Effector memory CD8-positive, alpha-beta T cell (primary cell): ENCODE measurements around the gene ME1.
A peak's percentile ranks its signal among the peaks of the same experiment; 100 is the strongest.

Experiments
- ATAC-seq: fragments of 150-1000 bp; cut with Tn5 transposase; replicated peaks from 2 replicates; pipeline ENCODE4 v1.10.0; 2021; ENCODE audit warnings: mild to moderate bottlenecking, moderate library complexity
- DNase-seq, 3 experiments: peaks; one replicate each; pipeline ENCODE4 v3.0.0; 2021
- H3K27ac Mint-ChIP-seq, 2 donors: one replicate each; pipeline ENCODE4 v1.8.0; 2022; ENCODE audit warnings: mild to moderate bottlenecking in 2 of 2, mixed read lengths in 2 of 2, moderate library complexity in 2 of 2
- H3K27me3 Mint-ChIP-seq, 2 donors: one replicate each; pipeline ENCODE4 v1.8.0; 2022; ENCODE audit warnings: mixed read lengths in 2 of 2
- H3K36me3 Mint-ChIP-seq: one replicate; pipeline ENCODE4 v1.8.0; 2022; ENCODE audit warnings: mild to moderate bottlenecking, moderate library complexity, mixed read lengths; ENCODE audit not compliant: insufficient read depth
- H3K4me1 Mint-ChIP-seq, 2 donors: one replicate each; pipeline ENCODE4 v1.8.0; 2022; ENCODE audit warnings: low read depth in 2 of 2, mixed read lengths in 2 of 2
- H3K4me3 Mint-ChIP-seq, 2 donors: one replicate each; pipeline ENCODE4 v1.8.0; 2022; ENCODE audit warnings: mild to moderate bottlenecking in 2 of 2, mixed read lengths in 2 of 2, moderate library complexity in 2 of 2
- H3K9me3 Mint-ChIP-seq, 2 donors: one replicate each; pipeline ENCODE4 v1.8.0; 2022; ENCODE audit warnings: mixed read lengths in 2 of 2

Gene ME1

DNA sequence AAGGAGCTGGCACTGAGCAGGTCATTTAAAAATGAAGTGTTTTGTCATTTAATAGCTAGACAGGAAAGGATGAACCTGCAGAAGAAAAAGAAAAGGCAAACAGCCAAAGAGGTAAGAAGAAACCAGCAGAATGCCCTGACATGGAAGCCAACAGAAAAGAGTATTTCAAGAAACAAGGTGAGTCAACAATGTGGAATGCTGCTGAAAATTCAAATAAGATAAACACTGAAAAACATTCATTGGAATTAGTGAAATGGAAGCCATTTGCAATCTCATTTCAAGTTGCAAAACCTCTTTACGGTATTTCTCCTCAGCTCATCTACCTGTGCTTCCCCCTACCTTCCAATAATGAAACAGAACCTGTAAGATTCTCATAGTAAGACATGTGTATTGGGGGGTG is 178.1 kb downstream of the ME1 start:
- DNase-seq (no peak), ATAC-seq (no peak)
- Mint-ChIP-seq H3K4me1 (no peaks in the 10 kb centered on the region), H3K9me3 (no peaks in the 10 kb centered on the region), H3K27ac (no peak overlapping the region), H3K27me3 (peaks cover 0 to 24% of the 10 kb centered on the region in 2 donors), H3K36me3 (no peaks in the 10 kb centered on the region), H3K4me3 (no peak overlapping the region)

DNA sequence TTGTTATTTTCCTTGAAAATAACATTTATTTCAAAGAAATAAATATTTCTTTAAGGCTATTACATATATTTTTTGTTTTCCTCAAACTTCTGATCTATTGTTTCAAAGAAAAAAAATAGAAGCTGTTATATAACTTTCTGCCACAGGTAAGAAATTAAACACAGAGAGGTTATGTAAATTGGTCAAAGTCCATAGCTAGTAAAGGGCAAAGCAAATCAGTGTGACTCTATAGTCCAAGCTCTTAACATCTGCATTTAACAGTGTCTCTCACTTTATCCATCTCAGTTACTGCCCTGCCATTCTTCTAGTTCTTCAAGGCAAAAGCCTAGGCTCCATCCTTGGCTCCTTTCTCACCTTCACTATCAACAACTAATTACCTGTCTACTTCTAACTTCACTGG is 180.6 kb downstream of the ME1 start:
- H3K27ac Mint-ChIP-seq, result no peak overlapping the region

DNA sequence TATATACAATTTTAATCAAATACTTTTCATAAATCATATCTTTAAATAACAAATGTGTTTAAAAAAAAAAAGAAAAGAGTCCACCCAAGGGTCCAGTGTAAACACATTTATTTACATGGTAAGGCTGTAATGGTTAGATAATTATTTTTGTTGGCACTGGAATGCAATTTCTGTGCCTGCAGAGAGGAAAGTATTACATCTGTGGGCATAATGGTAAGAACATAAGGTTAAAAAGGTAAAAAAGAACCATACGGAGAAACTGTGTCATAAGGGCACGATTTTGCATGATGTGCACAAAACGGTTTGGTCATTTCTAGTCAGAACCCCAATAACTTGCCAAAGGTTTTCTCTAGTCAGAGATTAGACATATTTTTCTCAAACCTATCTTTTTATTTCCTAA is 183.4 kb downstream of the ME1 start:
- Mint-ChIP-seq H3K27ac (no peak overlapping the region), H3K9me3 (no peaks in the 10 kb centered on the region), H3K27me3 (peaks cover 0 to 27% of the 10 kb centered on the region in 2 donors), H3K36me3 (no peaks in the 10 kb centered on the region), H3K4me3 (no peak overlapping the region), H3K4me1 (no peaks in the 10 kb centered on the region)
- no peak for ATAC-seq
- no peak for DNase-seq

More for the DNA sequence above, 180.6 kb downstream of the ME1 start:
- ATAC-seq, result no peak
- Mint-ChIP-seq H3K27me3 (peaks cover 0 to 24% of the 10 kb centered on the region in 2 donors), H3K4me1 (no peaks in the 10 kb centered on the region), H3K36me3 (no peaks in the 10 kb centered on the region), H3K9me3 (no peaks in the 10 kb centered on the region), H3K4me3 (no peak overlapping the region)
- no peak for DNase-seq

DNA sequence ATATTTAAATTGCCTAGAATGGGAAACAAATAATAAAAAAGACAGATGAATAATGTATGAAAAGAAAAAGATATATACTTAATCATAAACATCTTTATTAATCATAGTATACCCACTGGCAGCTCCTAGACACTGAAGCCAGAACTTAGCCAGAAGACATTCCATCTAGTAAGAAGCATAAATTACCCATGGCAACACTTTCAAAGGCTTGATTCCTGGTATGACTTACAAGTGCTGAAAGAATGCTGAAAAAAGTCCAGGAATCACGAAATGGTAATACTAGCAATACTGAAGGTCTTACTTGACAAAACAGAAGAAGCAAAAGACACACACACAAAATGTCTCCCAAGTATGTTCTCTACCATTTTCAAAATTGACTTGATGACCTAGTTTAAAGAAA is 199.7 kb downstream of the ME1 start:
- peaks cover 5% of the 10 kb centered on the region for H3K36me3 Mint-ChIP-seq
- no peak for ATAC-seq

DNA sequence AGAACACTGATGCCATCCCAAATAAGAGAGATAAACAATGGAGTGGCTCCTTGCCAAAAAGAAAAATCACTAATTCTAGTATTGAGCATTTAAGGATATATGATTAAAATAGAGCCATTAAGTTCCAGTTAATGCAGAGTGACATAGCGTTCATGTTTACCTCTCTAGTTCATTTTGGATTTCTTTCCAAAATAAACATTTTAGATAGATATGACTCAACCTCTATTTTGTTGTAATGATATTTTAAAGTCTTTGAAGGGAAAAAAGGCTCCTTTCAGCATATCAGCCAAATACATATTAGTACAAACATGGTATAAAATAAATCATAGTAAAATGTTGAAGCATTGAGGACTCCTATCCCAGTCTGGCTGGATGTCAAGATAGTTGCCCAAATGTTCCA is 204.3 kb downstream of the ME1 start:
- Mint-ChIP-seq H3K27ac (no peak overlapping the region), H3K36me3 (peaks cover 8% of the 10 kb centered on the region), H3K9me3 (no peaks in the 10 kb centered on the region), H3K4me3 (no peak overlapping the region), H3K4me1 (no peaks in the 10 kb centered on the region), H3K27me3 (peaks cover 0 to 2% of the 10 kb centered on the region in 2 donors)
- no peak for DNase-seq
- no peak for ATAC-seq

More for the DNA sequence above, 199.7 kb downstream of the ME1 start:
- Mint-ChIP-seq H3K27ac (no peak overlapping the region), H3K4me1 (no peaks in the 10 kb centered on the region), H3K27me3 (peaks cover 9 to 11% of the 10 kb centered on the region in 2 donors), H3K9me3 (no peaks in the 10 kb centered on the region), H3K4me3 (no peak overlapping the region)
- no peak for DNase-seq

DNA sequence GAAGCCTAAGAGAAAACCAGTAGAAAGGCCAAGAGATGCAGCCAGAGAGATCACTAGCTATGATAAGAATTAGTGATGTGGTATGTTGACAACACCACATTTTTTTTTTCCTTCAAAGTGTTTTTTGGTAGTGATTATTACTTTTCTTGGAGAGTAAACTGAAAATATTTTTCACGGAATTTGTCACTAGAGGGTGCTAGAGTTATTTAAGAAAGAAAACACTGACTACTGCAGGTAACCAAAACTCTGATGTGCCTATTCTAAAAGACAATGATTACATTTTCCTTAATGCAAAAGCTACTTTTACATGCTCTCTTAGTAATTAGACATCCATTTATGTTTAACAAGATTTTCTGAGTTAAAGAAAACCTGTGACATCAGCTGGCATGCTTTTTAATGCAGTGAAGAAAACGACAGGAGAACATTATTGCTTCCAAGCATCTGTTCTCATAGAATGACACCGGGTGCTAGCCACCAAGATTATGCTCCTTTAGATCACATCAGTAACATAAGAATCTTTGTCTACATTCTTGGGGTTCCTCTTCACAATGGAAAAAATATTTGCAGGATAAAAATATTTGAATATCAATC is 208.9 kb downstream of the ME1 start:
- H3K9me3 Mint-ChIP-seq, result no peaks in the 10 kb centered on the region
- H3K4me3 Mint-ChIP-seq, result no peak overlapping the region
- H3K4me1 Mint-ChIP-seq, result no peaks in the 10 kb centered on the region
- DNase-seq (no peak), ATAC-seq (peak; percentile 50)
- no peak overlapping the region for H3K27ac Mint-ChIP-seq
- peaks cover 0 to 5% of the 10 kb centered on the region in 2 donors for H3K27me3 Mint-ChIP-seq
- peaks cover 4% of the 10 kb centered on the region for H3K36me3 Mint-ChIP-seq

DNA sequence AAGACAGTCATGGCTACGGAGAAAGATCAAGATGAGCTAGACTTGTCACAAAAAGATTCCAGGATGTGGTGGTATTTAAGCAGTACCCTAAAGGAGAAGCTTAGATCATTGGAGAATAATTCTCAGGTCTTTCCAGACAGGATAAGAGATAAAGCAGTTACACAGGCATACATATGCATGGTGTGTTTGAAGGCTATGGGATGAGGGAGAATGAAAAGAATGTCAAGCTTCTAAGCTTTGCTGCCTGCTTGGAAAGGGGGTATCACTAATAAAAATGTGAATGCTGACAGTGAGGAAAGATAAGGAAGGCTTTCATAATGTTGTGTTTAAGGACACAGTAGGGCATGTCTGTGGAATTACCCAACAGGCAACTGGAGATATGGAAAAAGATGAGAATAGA is 209.6 kb downstream of the ME1 start:
- peaks cover 0 to 5% of the 10 kb centered on the region in 2 donors for H3K27me3 Mint-ChIP-seq
- H3K4me1 Mint-ChIP-seq, result no peaks in the 10 kb centered on the region
- DNase-seq (no peak), ATAC-seq (no peak)
- H3K4me3 Mint-ChIP-seq, result no peak overlapping the region
- H3K9me3 Mint-ChIP-seq, result no peaks in the 10 kb centered on the region
- H3K27ac Mint-ChIP-seq, result no peak overlapping the region
- H3K36me3 Mint-ChIP-seq, result peaks cover 6% of the 10 kb centered on the region

DNA sequence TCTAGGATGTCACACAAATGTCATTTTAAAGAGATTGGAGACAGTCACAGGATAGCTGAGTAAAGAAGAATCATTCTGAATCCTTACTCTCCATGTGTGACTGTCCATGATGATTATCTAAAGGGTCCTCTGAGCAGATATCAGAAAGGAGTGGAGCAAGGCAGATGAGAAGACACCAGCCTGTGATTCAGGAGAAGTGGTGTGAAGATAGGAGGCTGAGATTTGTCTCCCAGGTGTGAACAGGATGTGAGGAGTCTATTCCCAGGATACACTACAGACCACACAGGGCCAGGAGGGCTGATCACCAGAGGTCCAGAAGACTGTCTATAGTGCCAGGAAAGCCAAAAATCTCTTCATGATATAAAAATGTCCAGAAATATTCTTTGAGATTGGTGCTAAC is 210.7 kb downstream of the ME1 start:
- DNase-seq (no peak), ATAC-seq (no peak)
- Mint-ChIP-seq H3K36me3 (peaks cover 9% of the 10 kb centered on the region), H3K4me3 (no peak overlapping the region), H3K27ac (no peak overlapping the region), H3K9me3 (no peaks in the 10 kb centered on the region), H3K4me1 (no peaks in the 10 kb centered on the region), H3K27me3 (peaks cover 0 to 5% of the 10 kb centered on the region in 2 donors)

DNA sequence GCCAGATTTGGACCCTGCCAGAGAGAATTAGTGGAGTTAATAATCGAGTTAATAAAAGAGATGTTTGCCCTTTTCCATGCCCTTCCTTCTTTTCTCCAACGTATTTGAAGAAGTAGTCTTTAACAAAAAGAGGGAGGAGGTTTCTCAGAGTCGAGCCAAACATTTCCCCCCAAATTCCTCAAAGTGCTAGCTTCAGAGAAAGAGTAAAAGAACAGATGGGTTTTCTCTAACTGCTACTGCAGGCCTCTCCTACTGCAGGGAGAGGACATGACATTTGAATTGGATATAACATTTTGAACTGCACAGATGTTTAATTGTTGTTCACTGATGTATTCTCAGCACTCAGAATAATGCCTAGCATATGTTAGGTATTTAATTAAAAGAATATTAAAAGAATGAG is 212.2 kb downstream of the ME1 start:
- H3K9me3 Mint-ChIP-seq, result no peaks in the 10 kb centered on the region
- H3K4me1 Mint-ChIP-seq, result no peaks in the 10 kb centered on the region
- H3K4me3 Mint-ChIP-seq, result no peak overlapping the region
- DNase-seq (no peak), ATAC-seq (no peak)
- H3K27me3 Mint-ChIP-seq, result peaks cover 0 to 5% of the 10 kb centered on the region in 2 donors
- H3K27ac Mint-ChIP-seq, result no peak overlapping the region
- H3K36me3 Mint-ChIP-seq, result peaks cover 5% of the 10 kb centered on the region

DNA sequence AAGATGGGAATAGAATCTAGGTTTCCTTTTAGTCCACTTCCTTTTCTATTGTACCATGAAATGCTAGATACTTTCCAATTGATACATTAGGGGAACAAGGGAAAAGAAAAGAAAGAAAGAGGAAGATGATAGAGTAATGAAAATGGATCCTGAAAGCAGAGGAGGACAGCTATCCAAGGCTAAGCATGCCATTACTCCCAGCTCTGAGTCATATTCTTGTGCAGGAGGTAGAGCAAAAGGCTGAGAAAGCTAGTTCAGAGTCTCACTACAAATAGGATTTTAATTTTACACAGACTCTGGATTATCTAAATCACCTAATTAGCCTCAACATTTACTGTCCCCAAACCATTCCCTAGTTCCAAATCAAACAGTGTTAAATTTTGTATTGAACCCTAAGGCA is 214.0 kb downstream of the ME1 start:
- H3K4me3 Mint-ChIP-seq, result no peak overlapping the region
- H3K27ac Mint-ChIP-seq, result no peak overlapping the region

DNA sequence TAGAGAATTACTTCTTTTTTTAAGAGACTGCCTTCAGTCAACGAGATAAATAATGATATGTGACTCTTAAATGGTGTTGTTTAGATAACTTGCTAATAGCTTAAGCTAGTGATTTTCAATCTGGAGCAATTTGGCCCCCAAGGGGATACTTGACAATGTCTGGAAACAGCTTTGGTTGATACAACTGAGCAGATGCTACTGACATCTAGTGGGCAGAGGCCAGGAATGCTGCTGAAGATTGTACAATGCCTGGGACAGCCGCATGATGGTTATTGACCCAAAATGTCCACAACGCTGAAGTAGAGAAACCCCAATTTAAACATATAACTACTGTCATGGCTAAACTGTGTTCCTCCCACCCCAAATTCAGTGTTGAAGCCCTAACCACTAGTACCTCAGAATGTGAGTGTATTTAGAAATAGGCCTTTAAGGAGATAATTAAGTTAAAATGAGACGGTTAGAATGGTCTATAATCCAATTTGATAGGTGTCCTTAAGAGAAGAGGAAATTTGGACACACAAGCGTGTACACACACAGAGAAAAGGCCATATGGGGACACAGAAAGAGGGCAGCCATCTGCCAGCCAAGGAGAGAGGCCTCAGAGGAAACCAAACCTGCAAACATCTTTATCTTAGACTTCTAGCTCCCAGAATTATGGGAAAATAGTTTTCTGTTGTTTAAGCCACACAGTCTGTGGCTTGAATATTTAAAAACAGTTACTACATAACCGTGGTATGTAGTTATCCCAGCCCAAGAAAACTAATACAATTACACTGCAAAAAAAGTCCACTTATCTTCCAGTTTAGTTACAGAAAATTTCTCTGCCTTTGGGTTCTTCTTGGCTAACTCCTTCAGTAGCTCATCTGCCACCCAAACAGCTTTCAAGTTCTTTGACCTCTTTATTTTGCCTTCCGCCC is 215.5 kb downstream of the ME1 start:
- peaks cover 5% of the 10 kb centered on the region for H3K36me3 Mint-ChIP-seq
- no peak overlapping the region for H3K4me3 Mint-ChIP-seq
- peaks cover 7 to 17% of the 10 kb centered on the region in 2 donors for H3K27me3 Mint-ChIP-seq
- H3K9me3 Mint-ChIP-seq, result no peaks in the 10 kb centered on the region
- DNase-seq (peak; percentile 41 to 49 (median 43)), ATAC-seq (peak; percentile 99)
- H3K27ac Mint-ChIP-seq, result no peak overlapping the region
- H3K4me1 Mint-ChIP-seq, result no peaks in the 10 kb centered on the region

More for the DNA sequence above, 214.0 kb downstream of the ME1 start:
- Mint-ChIP-seq H3K27me3 (peaks cover 0 to 12% of the 10 kb centered on the region in 2 donors), H3K9me3 (no peaks in the 10 kb centered on the region), H3K36me3 (peaks cover 5% of the 10 kb centered on the region), H3K4me1 (no peaks in the 10 kb centered on the region)
- DNase-seq (no peak), ATAC-seq (no peak)

DNA sequence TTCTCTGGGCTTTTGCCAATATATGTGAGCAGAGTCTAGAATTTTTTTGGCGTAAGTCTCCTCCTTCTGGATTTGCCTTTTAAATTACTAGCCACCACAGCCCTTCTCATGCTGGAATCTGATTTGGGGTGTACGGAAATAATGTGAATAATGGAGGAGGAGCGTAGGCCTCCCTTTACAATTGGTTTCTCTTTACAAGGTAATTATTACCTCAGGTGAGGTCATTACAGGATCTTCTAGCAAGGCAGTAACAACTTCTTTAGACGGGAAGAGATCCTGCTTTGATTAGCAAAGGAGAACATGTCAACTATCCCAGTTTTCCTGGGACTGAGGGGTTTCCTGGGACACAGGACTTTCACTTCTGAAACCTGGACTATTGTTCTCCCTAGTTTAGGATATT is 228.8 kb downstream of the ME1 start:
- no peak overlapping the region for H3K27ac Mint-ChIP-seq
- no peaks in the 10 kb centered on the region for H3K9me3 Mint-ChIP-seq
- DNase-seq, result no peak
- H3K36me3 Mint-ChIP-seq, result no peaks in the 10 kb centered on the region
- no peaks in the 10 kb centered on the region for H3K4me1 Mint-ChIP-seq
- ATAC-seq, result no peak
- H3K4me3 Mint-ChIP-seq, result no peak overlapping the region
- peaks cover 10 to 11% of the 10 kb centered on the region in 2 donors for H3K27me3 Mint-ChIP-seq

DNA sequence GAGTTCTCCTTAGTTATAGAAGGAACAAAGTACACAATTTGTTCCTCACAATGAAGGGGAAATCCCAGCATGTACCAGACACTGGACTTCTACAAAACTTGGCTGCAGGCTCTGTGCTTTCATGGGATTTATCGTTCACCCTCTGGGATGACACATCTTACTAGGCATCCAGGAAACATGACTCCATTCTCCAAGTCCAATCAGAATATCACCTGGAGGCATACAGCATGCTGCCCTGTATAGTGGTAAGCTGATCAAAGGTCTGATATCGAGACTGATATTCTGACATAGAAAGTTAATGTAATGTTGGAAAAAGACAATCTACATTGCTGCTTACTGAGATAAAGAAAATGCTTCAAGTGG is 231.0 kb downstream of the ME1 start:
- H3K9me3 Mint-ChIP-seq, result no peaks in the 10 kb centered on the region

More for the DNA sequence above, 231.0 kb downstream of the ME1 start:
- no peak for DNase-seq
- Mint-ChIP-seq H3K4me1 (no peaks in the 10 kb centered on the region), H3K4me3 (no peak overlapping the region), H3K27me3 (no peaks in the 10 kb centered on the region), H3K36me3 (no peaks in the 10 kb centered on the region), H3K27ac (no peak overlapping the region)
- no peak for ATAC-seq
